Measurements from ENCODE around the gene CNIH2.

Gene CNIH2

GRCh38 chr11:66287211-66287888 is 9.4 kb downstream of the CNIH2 start:
- H3K4me1 ChIP-seq (ENCODE audit: control insufficient read depth, insufficient read depth, low read length) = peaks cover 19% of the 10 kb centered on the region
- peak overlapping the region; percentile 96 for H3K9ac ChIP-seq (ENCODE audit: low read depth, low read length)
- peak overlapping the region; percentile 97 for H3K4me2 ChIP-seq (ENCODE audit: low read length)
- peaks cover 33% of the 10 kb centered on the region for H3K36me3 ChIP-seq (ENCODE audit: insufficient read depth, low read length)
- peak overlapping the region; percentile 72 for H3K4me3 ChIP-seq (ENCODE audit: low read length)
- peaks cover 15% of the 10 kb centered on the region for H3K27me3 ChIP-seq (ENCODE audit: control insufficient read depth, insufficient read depth, low read length)
- no peaks in the 10 kb centered on the region for H3K9me3 ChIP-seq (replicated peaks; ENCODE audit: low read length)

- peaks cover 22% of the 10 kb centered on the region for H3K27me3 ChIP-seq (ENCODE audit: control insufficient read depth, insufficient read depth, low read length)
- H3K4me1 ChIP-seq (ENCODE audit: control insufficient read depth, insufficient read depth, low read length) = peaks cover 15% of the 10 kb centered on the region
Observed at GRCh38 chr11:66287889-66288670, 10.1 kb downstream of the CNIH2 start.

GRCh38 chr11:66288671-66289547 is 10.9 kb downstream of the CNIH2 start, which contains the start of gene YIF1A:
TSS of gene YIF1A (minus strand) at chr11:66289143. CDS start at chr11:66288985, 158 bp downstream.
- H3K4me2 ChIP-seq (ENCODE audit: low read length) = peak within 1 kb of the TSS; percentile 97
- peak within 1 kb of the TSS; percentile 72 for H3K4me3 ChIP-seq (ENCODE audit: low read length)
- H3K9ac ChIP-seq (ENCODE audit: low read depth, low read length) = peak within 1 kb of the TSS; percentile 96
- H3K4me1 ChIP-seq (ENCODE audit: control insufficient read depth, insufficient read depth, low read length) = peaks cover 15% of the 10 kb centered on the region
- peaks cover 29% of the 10 kb centered on the region for H3K36me3 ChIP-seq (ENCODE audit: insufficient read depth, low read length)
- H3K27me3 ChIP-seq (ENCODE audit: control insufficient read depth, insufficient read depth, low read length) = peaks cover 30% of the 10 kb centered on the region
- no peaks in the 10 kb centered on the region for H3K9me3 ChIP-seq (replicated peaks; ENCODE audit: low read length)

More at GRCh38 chr11:66287889-66288670, 10.1 kb downstream of the CNIH2 start:
- peak overlapping the region; percentile 72 for H3K4me3 ChIP-seq (ENCODE audit: low read length)
- peak overlapping the region; percentile 97 for H3K4me2 ChIP-seq (ENCODE audit: low read length)
- peak overlapping the region; percentile 96 for H3K9ac ChIP-seq (ENCODE audit: low read depth, low read length)
- H3K36me3 ChIP-seq (ENCODE audit: insufficient read depth, low read length) = peaks cover 33% of the 10 kb centered on the region
- no peaks in the 10 kb centered on the region for H3K9me3 ChIP-seq (replicated peaks; ENCODE audit: low read length)

- H3K9me3 ChIP-seq (replicated peaks; ENCODE audit: low read length) = no peaks in the 10 kb centered on the region
- peaks cover 15% of the 10 kb centered on the region for H3K4me1 ChIP-seq (ENCODE audit: control insufficient read depth, insufficient read depth, low read length)
- H3K27me3 ChIP-seq (ENCODE audit: control insufficient read depth, insufficient read depth, low read length) = peaks cover 33% of the 10 kb centered on the region
- H3K4me2 ChIP-seq (ENCODE audit: low read length) = peak overlapping the region; percentile 95
- H3K36me3 ChIP-seq (ENCODE audit: insufficient read depth, low read length) = peaks cover 23% of the 10 kb centered on the region
- H3K4me3 ChIP-seq (ENCODE audit: low read length) = peak overlapping the region; percentile 72
- H3K9ac ChIP-seq (ENCODE audit: low read depth, low read length) = peak overlapping the region; percentile 96
Observed at GRCh38 chr11:66289548-66290329, 11.8 kb downstream of the CNIH2 start.

GRCh38 chr11:66290330-66290621 is 12.3 kb downstream of the CNIH2 start:
- Histone ChIP-seq H3K4me3 (ENCODE audit: low read length) (peak overlapping the region; percentile 72), H3K9ac (ENCODE audit: low read depth, low read length) (no peak overlapping the region), H3K27me3 (ENCODE audit: control insufficient read depth, insufficient read depth, low read length) (peaks cover 33% of the 10 kb centered on the region), H3K4me1 (ENCODE audit: control insufficient read depth, insufficient read depth, low read length) (peaks cover 15% of the 10 kb centered on the region), H3K9me3 (replicated peaks; ENCODE audit: low read length) (no peaks in the 10 kb centered on the region), H3K4me2 (ENCODE audit: low read length) (peak overlapping the region; percentile 95), H3K36me3 (ENCODE audit: insufficient read depth, low read length) (peaks cover 17% of the 10 kb centered on the region)

GRCh38 chr11:66291303-66291705 is 13.3 kb downstream of the CNIH2 start:
- no peak overlapping the region for H3K4me3 ChIP-seq (ENCODE audit: low read length)
- peaks cover 15% of the 10 kb centered on the region for H3K4me1 ChIP-seq (ENCODE audit: control insufficient read depth, insufficient read depth, low read length)

GRCh38 chr11:66291706-66292542 is 13.9 kb downstream of the CNIH2 start, which contains the start of gene TMEM151A:
TSS of gene TMEM151A (plus strand) at chr11:66291894. CDS start at chr11:66292014, 120 bp downstream.
- peaks cover 42% of the 10 kb centered on the region for H3K27me3 ChIP-seq (ENCODE audit: control insufficient read depth, insufficient read depth, low read length)
- peak within 1 kb of the TSS; percentile 69 for H3K4me2 ChIP-seq (ENCODE audit: low read length)
- H3K36me3 ChIP-seq (ENCODE audit: insufficient read depth, low read length) = peaks cover 3% of the 10 kb centered on the region
- no peaks in the 10 kb centered on the region for H3K9me3 ChIP-seq (replicated peaks; ENCODE audit: low read length)
- peaks cover 15% of the 10 kb centered on the region for H3K4me1 ChIP-seq (ENCODE audit: control insufficient read depth, insufficient read depth, low read length)
- no peak within 1 kb of the TSS for H3K9ac ChIP-seq (ENCODE audit: low read depth, low read length)
- peak within 1 kb of the TSS; percentile 59 for H3K4me3 ChIP-seq (ENCODE audit: low read length)

More at GRCh38 chr11:66291303-66291705, 13.3 kb downstream of the CNIH2 start:
- Histone ChIP-seq H3K9ac (ENCODE audit: low read depth, low read length) (no peak overlapping the region), H3K36me3 (ENCODE audit: insufficient read depth, low read length) (peaks cover 8% of the 10 kb centered on the region), H3K4me2 (ENCODE audit: low read length) (peak overlapping the region; percentile 69), H3K27me3 (ENCODE audit: control insufficient read depth, insufficient read depth, low read length) (peaks cover 36% of the 10 kb centered on the region), H3K9me3 (replicated peaks; ENCODE audit: low read length) (no peaks in the 10 kb centered on the region)

GRCh38 chr11:66292543-66293332 is 14.8 kb downstream of the CNIH2 start:
- Histone ChIP-seq H3K9ac (ENCODE audit: low read depth, low read length) (no peak overlapping the region), H3K36me3 (ENCODE audit: insufficient read depth, low read length) (no peaks in the 10 kb centered on the region), H3K4me1 (ENCODE audit: control insufficient read depth, insufficient read depth, low read length) (peaks cover 11% of the 10 kb centered on the region), H3K27me3 (ENCODE audit: control insufficient read depth, insufficient read depth, low read length) (peaks cover 50% of the 10 kb centered on the region), H3K4me2 (ENCODE audit: low read length) (no peak overlapping the region), H3K4me3 (ENCODE audit: low read length) (no peak overlapping the region), H3K9me3 (replicated peaks; ENCODE audit: low read length) (no peaks in the 10 kb centered on the region)

- H3K9ac ChIP-seq (ENCODE audit: low read depth, low read length) = no peak overlapping the region
- H3K9me3 ChIP-seq (replicated peaks; ENCODE audit: low read length) = no peaks in the 10 kb centered on the region
- H3K4me1 ChIP-seq (ENCODE audit: control insufficient read depth, insufficient read depth, low read length) = peaks cover 7% of the 10 kb centered on the region
- H3K27me3 ChIP-seq (ENCODE audit: control insufficient read depth, insufficient read depth, low read length) = peaks cover 54% of the 10 kb centered on the region
- no peaks in the 10 kb centered on the region for H3K36me3 ChIP-seq (ENCODE audit: insufficient read depth, low read length)
- no peak overlapping the region for H3K4me3 ChIP-seq (ENCODE audit: low read length)
- H3K4me2 ChIP-seq (ENCODE audit: low read length) = no peak overlapping the region
Observed at GRCh38 chr11:66293352-66293751, 15.4 kb downstream of the CNIH2 start.

Data from skeletal muscle satellite cell (primary cell).